ENCODE data around the gene MMP7.

MMP7 gene

DNA sequence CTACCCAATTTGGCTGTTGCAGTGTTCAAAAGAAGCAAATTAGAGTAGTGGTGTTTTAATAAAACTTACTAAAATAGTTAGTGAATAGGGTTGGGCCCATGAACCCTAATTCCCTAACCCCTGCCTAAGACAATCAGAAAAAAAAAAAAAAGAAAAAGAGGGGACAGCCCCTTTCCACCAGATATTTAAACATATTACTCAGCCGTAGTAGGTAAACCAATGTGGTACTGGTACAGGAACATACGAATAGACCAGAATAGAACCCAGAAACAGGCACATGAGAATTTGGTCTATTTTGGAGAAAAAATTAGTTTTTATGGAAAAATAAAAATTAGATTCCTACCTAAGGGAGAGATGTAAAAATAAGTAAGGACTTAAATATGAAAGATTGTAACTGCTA is 38.6 kb downstream of the MMP7 start:
- DNase-seq = no peak

DNA sequence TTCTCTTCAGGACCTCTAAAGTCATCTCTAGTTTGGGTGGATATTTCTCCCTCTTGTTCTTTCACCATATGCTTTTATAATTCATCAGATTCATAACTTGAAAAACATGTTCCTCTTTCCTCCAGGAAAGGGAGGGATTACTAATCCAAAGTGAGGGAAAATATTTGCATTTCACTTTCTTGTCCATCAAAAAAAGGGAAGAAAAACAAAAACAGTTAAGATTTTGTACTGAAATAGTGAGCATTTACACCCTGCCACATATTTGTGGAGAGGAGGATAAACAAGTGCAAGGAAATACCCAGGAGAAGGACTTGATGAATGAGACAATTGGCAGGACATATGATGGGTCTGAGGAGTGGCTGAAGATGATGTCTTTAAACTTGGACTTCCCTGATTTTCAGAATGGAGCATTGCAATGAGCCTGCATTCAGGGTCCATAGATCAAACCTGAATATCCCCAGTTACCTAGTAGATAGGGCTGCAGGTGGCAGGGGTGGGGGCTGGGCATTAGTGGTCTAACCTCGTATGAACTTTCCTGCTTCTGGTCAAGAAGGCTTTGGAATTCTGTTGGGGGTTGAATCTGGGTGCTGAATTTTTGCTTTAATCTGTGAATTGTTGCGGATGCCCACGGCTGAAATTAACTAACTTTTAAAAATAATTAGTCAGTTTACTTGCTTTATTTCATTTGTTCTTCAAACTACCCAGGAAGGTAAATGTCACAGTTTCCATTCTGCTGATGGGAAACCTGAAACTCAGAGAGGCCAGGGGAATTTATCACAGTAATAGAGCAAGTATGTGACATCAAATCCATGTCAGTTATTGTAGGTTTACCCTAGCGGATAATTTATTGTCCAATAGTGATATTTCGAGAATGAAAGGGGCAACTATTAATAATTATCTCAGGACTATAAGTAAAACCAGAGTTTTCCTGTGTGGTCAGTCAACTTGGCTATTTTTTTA is 41.1 kb downstream of the MMP7 start:
- no peak for DNase-seq

DNA sequence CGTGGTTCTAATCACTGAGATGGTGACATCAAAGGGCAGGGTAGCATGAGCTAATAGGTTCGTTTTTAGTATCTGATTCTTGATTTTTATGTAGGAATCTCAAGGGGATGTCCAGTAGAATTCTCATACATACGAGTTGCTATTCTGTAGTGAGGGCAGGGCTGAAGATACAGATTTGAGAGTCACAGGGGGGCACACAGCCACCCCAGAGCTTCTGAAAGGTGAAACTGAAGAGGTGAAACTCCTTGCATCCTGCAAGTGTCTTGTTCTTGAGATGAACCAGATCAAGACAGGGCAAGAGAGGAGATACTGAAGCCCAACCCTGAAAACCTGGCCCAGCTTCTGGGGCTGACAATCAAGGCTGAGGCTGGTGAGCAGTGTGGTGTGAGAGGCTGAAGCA is 42.3 kb downstream of the MMP7 start:
- DNase-seq = no peak

DNA sequence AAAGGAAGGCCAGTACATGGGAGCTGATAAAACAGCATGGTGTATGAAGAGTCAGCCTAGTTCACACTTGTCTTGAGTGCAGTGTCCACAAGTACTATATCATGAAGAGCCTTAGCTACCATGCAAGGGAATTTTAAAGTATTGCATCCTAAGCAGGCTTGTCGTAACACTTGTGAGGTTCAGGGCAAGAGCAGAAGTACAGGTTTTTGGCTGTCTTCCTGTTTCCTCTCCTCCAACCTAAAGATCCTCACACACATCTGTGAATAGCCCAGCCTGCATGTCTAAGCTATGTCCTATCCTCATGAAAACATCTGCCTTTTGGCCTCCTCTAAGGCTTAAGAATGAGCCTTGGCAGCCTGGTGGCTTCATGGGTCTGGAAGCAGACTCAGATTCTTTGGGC is 43.3 kb downstream of the MMP7 start:
- no peak for DNase-seq

DNA sequence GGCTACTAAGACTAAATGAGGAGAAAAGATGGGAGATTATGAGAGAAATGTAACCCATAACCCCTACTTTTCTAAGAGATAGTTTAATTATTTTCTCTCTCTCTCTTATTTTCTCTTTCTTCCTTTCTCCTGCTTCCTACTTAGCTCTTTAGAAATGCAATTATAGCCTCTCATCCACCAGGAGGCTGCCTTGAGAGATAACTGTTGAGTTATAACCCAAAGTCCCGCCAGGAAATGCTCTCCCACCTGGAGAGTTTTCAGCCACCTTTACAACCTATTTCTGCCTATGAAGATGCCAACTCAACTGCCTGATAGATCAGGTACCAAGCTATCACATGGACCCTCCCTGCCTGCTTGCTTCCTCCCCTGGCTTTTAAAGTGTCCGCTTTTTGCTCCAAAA is 44.0 kb downstream of the MMP7 start:
- DNase-seq = no peak

DNA sequence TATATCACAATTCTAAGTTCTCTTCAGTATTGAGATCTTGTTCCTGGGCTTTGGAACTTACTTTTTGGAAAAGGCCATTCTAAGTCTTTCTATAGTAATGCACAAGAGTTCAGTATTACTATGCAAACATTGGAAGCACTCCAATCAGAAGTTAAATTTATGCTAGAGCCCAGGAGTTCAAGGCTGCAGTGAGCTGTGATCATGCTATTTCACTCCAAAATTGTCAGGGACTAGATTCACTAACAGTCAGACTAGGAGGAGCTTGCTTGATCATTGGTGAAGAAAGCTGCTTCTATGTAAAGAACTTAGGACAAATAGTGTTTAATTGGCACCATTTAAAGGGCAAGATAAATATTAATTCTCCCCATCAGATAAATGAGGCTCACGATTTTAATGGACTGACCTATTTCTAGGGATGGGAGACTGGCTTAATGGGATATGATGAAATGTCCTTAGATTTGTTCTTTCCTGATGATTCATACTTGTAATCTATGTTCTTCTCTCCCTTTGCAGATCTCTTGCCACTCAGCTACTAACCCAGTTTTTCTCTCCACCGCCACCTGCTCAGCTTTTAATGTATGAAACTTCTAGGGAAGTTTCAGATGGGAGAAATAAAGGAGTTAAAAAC is 45.3 kb downstream of the MMP7 start:
- no peak for DNase-seq

DNA sequence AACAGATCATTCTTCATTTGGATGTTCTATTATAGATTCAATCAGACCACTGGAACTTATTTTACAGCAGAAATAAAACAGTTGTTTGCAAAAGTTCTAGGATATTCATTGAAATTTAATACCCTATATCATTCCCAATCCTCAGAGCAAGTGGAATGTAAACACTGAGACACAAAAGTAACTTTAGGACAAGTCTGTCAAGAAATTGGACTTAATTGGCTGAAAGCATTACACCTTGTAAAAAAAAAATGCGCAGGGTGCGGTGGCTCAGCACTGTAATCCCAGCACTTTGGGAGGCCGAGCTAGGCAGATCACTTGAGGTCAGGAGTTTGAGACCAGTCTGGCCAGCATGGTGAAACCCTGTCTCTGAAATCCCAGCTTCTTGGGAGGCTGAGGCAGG is 48.1 kb downstream of the MMP7 start:
- DNase-seq = no peak

DNA sequence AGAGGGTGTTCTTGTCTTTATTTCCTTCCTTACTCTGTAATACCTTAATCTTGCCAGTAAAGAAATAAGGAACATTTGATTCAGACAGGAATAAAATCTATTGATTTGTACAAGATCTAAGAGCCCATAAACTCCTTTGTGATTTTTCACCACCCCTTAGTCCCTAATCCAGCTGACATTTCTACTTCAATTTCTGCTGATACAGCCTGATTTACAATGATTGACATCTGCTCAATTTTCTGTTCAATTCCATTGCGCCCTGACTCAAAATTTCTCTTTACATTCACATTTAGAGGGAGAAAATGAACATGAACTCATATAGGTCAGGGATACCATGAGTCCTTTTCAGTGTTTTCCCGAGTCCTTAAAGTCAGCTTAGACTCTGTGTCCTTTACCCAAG is 50.8 kb downstream of the MMP7 start:
- no peak for DNase-seq

DNA sequence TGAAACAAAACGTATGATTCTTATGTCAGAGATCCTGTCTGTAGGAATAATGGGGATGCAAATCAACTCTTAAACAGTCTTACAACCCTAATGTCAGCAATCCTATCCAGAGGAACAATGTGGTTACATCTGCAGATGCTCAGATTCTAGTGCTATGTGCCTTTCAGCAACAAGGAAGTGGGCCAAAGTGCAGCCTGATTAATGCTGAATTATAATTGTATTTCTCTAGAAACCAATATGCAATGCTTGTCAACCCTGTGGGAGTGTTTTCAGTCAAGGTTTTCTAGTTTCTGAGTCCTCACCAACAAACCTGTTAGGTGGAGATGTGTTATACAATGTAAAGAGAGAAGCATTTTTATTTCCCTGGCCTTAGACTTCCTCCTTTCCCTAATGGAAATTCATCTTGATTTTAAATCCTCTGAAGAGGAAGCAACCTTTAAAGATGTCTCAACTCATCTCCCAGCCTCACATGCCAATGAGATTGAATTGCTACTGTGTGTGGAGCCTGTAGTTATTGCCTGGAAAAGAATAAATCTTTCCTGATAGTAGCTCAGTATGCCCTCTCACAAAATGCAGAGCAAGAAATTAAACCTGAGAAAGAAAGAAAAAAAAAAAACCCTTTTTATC is 51.8 kb downstream of the MMP7 start:
- DNase-seq = no peak

DNA sequence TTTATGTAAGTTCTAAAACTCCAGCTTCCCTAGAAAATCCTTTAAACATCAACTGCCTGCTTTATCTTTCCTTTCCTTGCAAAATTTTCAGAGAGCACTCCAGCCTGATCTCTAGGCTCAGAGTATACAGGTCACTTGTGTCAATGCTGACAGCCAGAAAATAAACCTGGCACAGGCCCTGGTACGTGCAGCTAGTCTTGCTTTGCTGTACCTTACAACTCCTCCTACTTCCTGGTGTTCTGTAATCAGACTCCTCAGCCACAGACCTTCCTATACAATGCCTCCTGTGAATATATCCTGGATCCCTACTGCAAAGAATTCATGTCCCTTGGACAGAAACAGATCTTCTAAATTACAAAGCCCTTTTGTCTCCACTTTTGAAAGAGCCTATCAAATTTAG is 53.7 kb downstream of the MMP7 start:
- DNase-seq = peak; percentile 58

DNA sequence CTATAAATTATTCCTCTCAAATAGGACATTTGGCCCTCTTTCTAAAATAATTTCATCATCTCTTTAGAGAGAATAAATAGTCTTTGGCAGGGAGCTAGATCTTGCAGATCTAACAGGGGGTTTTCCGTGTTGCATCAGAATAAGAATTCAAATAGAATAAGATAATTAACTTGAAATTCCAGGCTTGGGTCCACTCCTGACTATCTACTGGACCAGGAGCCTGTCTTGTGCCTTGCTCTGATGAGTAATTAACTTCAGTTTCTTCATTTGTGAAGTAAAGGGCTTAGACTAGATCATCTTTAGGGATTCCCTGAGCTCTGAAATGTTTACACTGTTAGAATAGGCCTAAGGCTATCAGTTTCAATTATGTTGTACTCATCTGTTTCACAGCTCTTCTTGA is 54.5 kb downstream of the MMP7 start:
- no peak for DNase-seq

DNA sequence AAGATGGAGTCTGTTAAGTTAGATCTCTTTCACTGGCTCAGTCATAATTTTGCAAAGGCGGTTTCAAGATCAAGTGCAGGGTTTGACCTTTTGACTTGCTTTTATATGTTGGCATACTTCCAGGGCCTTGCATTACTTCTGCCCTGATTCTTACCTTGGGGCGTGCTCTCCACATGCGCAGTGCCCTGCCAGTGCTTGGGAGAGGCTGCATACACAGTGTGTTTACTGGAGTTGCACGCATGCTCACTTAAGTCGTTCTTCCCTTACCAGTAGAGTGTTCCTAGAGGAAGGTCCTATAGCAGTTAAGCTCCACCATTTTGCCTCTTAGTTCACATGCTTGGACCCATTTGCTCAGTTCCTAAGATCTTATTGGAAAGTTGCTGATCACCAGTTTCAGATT is 57.0 kb downstream of the MMP7 start:
- DNase-seq = no peak

DNA sequence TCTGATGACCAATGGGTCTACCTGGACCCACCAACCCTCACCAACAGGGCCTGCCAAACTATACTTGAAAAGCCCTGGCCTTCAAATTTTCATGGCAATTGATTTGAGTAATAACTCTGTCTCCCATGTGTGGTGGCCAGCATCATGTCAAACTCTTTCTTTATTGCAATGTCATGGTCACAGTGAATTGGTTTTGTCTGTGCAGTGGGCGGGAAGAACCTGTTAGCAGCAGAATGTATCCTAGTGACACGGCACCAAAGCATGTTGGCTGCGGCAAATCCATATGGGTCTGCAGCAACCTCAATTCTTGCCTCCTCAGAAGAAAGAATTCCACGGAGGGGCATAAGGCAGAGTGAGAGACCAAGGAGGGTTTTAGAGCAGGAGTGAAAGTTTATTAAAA is 58.4 kb downstream of the MMP7 start:
- DNase-seq = no peak

DNA sequence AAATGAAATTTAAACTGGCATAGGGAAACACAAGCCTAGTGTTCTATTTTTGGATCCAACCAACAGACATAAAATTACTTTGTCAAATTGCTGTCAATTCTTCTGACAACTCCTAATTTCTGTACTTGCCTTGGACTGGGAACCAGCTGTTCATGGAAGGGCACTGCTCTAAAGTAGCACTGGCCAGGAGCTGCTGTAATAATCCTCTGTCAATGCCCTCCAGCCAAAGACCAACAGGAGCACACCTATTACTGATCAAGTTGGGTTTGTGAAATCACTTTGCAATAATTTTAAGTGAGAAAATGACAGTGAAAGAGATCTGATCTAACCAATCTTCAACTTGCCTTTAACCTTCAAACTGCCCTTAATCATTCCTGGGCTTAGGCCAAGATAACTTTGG is 59.1 kb downstream of the MMP7 start:
- DNase-seq = no peak
